Loucy (cell line): ENCODE measurements around the gene PAGE4.

Source experiments
- H2AFZ ChIP-seq: fragments of 200-600 bp; sonication (generic); 2 replicates; pipeline ENCODE4 v1.6.0; 2016; ENCODE audit warnings: antibody characterized with exemption, mild to moderate bottlenecking, low read length, moderate library complexity
- H3F3A ChIP-seq: fragments of 200-600 bp; 2 replicates; pipeline ENCODE4 v1.6.0; 2016; ENCODE audit warnings: antibody characterized with exemption, low read depth, mild to moderate bottlenecking
- H3K27me3 ChIP-seq: fragments of 200-600 bp; sonication (generic); 2 replicates; pipeline ENCODE4 v1.6.1; 2014; ENCODE audit warnings: low read length, mild to moderate bottlenecking; ENCODE audit not compliant: insufficient read depth, poor library complexity, severe bottlenecking
- H3K36me3 ChIP-seq: fragments of 200-600 bp; sonication (generic); 2 replicates; pipeline ENCODE4 v1.6.1; 2016; ENCODE audit warnings: low read length; ENCODE audit not compliant: insufficient read depth
- H3K4me1 ChIP-seq: fragments of 200-600 bp; sonication (generic); 2 replicates; pipeline ENCODE4 v1.5.1; 2014; ENCODE audit warnings: low read length, mild to moderate bottlenecking; ENCODE audit not compliant: insufficient read depth, poor library complexity, severe bottlenecking
- H3K4me2 ChIP-seq: fragments of 200-600 bp; sonication (generic); 2 replicates; pipeline ENCODE4 v1.6.0; 2014; ENCODE audit warnings: antibody characterized with exemption, low read length, low read depth, mild to moderate bottlenecking; ENCODE audit not compliant: poor library complexity, severe bottlenecking
- H3K4me3 ChIP-seq: fragments of 200-600 bp; sonication (generic); 2 replicates; pipeline ENCODE4 v1.5.1; 2014; ENCODE audit warnings: low read length, mild to moderate bottlenecking, mixed read lengths; ENCODE audit not compliant: poor library complexity, severe bottlenecking
- H3K79me2 ChIP-seq: fragments of 200-600 bp; sonication (generic); 2 replicates; pipeline ENCODE4 v1.6.1; 2014; ENCODE audit warnings: low read length; ENCODE audit not compliant: insufficient read depth
- H3K9ac ChIP-seq: fragments of 200-600 bp; sonication (generic); 2 replicates; pipeline ENCODE4 v1.6.0; 2014; ENCODE audit warnings: mild to moderate bottlenecking, low read depth, low read length, moderate library complexity; ENCODE audit not compliant: poor library complexity, severe bottlenecking
- H3K9me2 ChIP-seq: fragments of 200-600 bp; sonication (generic); replicated peaks from 2 replicates; pipeline ENCODE4 v1.6.1; 2016; ENCODE audit warnings: low read depth, low read length, mixed read lengths
- H3K9me3 ChIP-seq: fragments of 200-600 bp; sonication (generic); 2 replicates; pipeline ENCODE4 v1.6.1; 2014; ENCODE audit warnings: mild to moderate bottlenecking, antibody characterized with exemption, low read length, low read depth; ENCODE audit not compliant: insufficient read depth
- H4K20me1 ChIP-seq: fragments of 200-600 bp; sonication (generic); 2 replicates; pipeline ENCODE4 v1.6.0; 2014; ENCODE audit warnings: antibody characterized with exemption, low read length, mild to moderate bottlenecking; ENCODE audit not compliant: insufficient read depth, poor library complexity, severe bottlenecking
- CTCF ChIP-seq: fragments of 200-600 bp; sonication (generic); conservative IDR thresholded peaks from 2 replicates; pipeline ENCODE4 v1.5.1; 2014; ENCODE audit warnings: mild to moderate bottlenecking, antibody characterized with exemption, low read length
- EZH2phosphoT487 ChIP-seq: fragments of 200-600 bp; IDR thresholded peaks from 2 replicates; pipeline ENCODE4 v1.6.1; 2018; ENCODE audit warnings: antibody characterized with exemption, mild to moderate bottlenecking, moderate library complexity, borderline replicate concordance

Gene PAGE4

GRCh38 chrX:49793686-49794085, 35.4 kb upstream of the PAGE4 start:
- Histone ChIP-seq H3K4me2 (no peak overlapping the region), H3K36me3 (no peaks in the 10 kb centered on the region), H3K79me2 (no peaks in the 10 kb centered on the region), H3K9me2 (no peaks in the 10 kb centered on the region), H2AFZ (no peak overlapping the region), H3K9ac (no peak overlapping the region), H3K4me1 (no peaks in the 10 kb centered on the region), H3K4me3 (no peak overlapping the region), H3K27me3 (no peaks in the 10 kb centered on the region), H4K20me1 (no peaks in the 10 kb centered on the region), H3F3A (no peaks in the 10 kb centered on the region), H3K9me3 (no peaks in the 10 kb centered on the region)
- TF ChIP-seq CTCF: no peak
- TF ChIP-seq EZH2phosphoT487: no peak

GRCh38 chrX:49799828-49800227, 29.3 kb upstream of the PAGE4 start:
- Histone ChIP-seq H2AFZ (no peak overlapping the region), H3K4me1 (no peaks in the 10 kb centered on the region), H3K36me3 (no peaks in the 10 kb centered on the region), H3K4me3 (no peak overlapping the region), H3F3A (no peaks in the 10 kb centered on the region), H3K4me2 (no peak overlapping the region), H3K9me3 (no peaks in the 10 kb centered on the region), H3K9ac (no peak overlapping the region), H3K27me3 (no peaks in the 10 kb centered on the region), H4K20me1 (no peaks in the 10 kb centered on the region), H3K79me2 (no peaks in the 10 kb centered on the region), H3K9me2 (no peaks in the 10 kb centered on the region)
- TF ChIP-seq EZH2phosphoT487: no peak
- no peak for TF ChIP-seq CTCF

GRCh38 chrX:49809891-49810632, 19.0 kb upstream of the PAGE4 start:
- no peak for TF ChIP-seq CTCF
- no peak for TF ChIP-seq EZH2phosphoT487
- no peaks in the 10 kb centered on the region for H3K9me2 ChIP-seq
- no peaks in the 10 kb centered on the region for H3K27me3 ChIP-seq
- no peak overlapping the region for H2AFZ ChIP-seq
- H3K79me2 ChIP-seq: no peaks in the 10 kb centered on the region
- no peaks in the 10 kb centered on the region for H3K9me3 ChIP-seq
- no peak overlapping the region for H3K9ac ChIP-seq
- no peaks in the 10 kb centered on the region for H3K36me3 ChIP-seq
- H3K4me1 ChIP-seq: no peaks in the 10 kb centered on the region
- H3K4me3 ChIP-seq: no peak overlapping the region
- no peak overlapping the region for H3K4me2 ChIP-seq
- no peaks in the 10 kb centered on the region for H3F3A ChIP-seq
- no peaks in the 10 kb centered on the region for H4K20me1 ChIP-seq
